KMS-11 (cell line): Measurements from ENCODE around the gene PPP1R12C.

Experiments
- H2AFZ ChIP-seq: fragments of 200-600 bp; sonication (generic); 2 replicates; pipeline ENCODE4 v1.6.1; 2016; ENCODE audit warnings: antibody characterized with exemption, mixed run types, low read depth
- H3K27ac ChIP-seq: fragments of 200-600 bp; sonication (generic); 2 replicates; pipeline ENCODE4 v1.6.1; 2016; ENCODE audit warnings: mild to moderate bottlenecking, mixed run types
- H3K27me3 ChIP-seq: fragments of 200-600 bp; sonication (generic); 2 replicates; pipeline ENCODE4 v1.6.1; 2017; ENCODE audit warnings: mild to moderate bottlenecking, low read depth, mixed run types, moderate library complexity; ENCODE audit not compliant: insufficient read depth
- H3K36me3 ChIP-seq: fragments of 200-600 bp; sonication (generic); 2 replicates; pipeline ENCODE4 v1.6.1; 2017; ENCODE audit warnings: mild to moderate bottlenecking, mixed run types; ENCODE audit not compliant: insufficient read depth
- H3K4me1 ChIP-seq: fragments of 200-600 bp; sonication (generic); 2 replicates; pipeline ENCODE4 v1.6.1; 2016; ENCODE audit warnings: mild to moderate bottlenecking, low read depth, mixed run types; ENCODE audit not compliant: poor library complexity, severe bottlenecking
- H3K4me2 ChIP-seq: fragments of 200-600 bp; sonication (generic); 2 replicates; pipeline ENCODE4 v1.7.0; 2016; ENCODE audit warnings: mild to moderate bottlenecking, mixed run types
- H3K4me3 ChIP-seq: fragments of 200-600 bp; sonication (generic); IDR thresholded peaks from 2 replicates; pipeline ENCODE4 v1.6.1; 2017; ENCODE audit warnings: low read depth, low read length, mixed read lengths; ENCODE audit not compliant: insufficient read depth
- H3K79me2 ChIP-seq: fragments of 200-600 bp; sonication (generic); 2 replicates; pipeline ENCODE4 v1.6.1; 2016; ENCODE audit warnings: low read depth, mixed run types; ENCODE audit not compliant: insufficient read depth
- H3K9ac ChIP-seq: fragments of 200-600 bp; sonication (generic); 2 replicates; pipeline ENCODE4 v1.6.1; 2016; ENCODE audit warnings: mild to moderate bottlenecking, mixed run types
- H4K20me1 ChIP-seq: fragments of 200-600 bp; sonication (generic); 2 replicates; pipeline ENCODE4 v1.6.1; 2016; ENCODE audit warnings: mild to moderate bottlenecking, mixed run types; ENCODE audit not compliant: insufficient read depth
- TF ChIP-seq, protein P1 (sequence below): fragments of 200-600 bp; sonication (generic); conservative IDR thresholded peaks from 2 replicates; pipeline ENCODE4 v1.6.1; 2017; ENCODE audit warnings: low read depth, mild to moderate bottlenecking, antibody characterized with exemption, low read length, moderate library complexity, mixed read lengths

The PPP1R12C gene

DNA sequence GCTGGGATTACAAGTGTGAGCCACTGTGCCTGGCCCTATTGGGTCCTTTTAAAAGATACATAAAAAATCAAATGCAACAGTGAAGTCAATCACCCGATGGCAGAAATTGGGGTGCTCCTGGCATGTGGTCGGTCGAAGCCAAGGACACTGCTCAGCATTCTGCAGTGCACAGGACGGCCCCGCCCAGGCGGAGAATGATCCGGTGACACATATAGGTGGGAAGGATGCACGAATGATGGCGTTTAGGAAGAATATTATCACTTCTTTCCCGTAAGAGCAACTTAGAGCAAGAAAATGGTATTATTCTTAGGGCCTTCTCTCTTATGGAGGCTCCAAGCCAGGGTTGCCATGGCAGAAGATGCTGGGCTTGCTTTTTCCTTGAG is 76.2 kb downstream of the PPP1R12C start:
- Histone ChIP-seq H3K36me3 (no peaks in the 10 kb centered on the region), H3K4me3 (no peak overlapping the region), H2AFZ (no peak overlapping the region), H3K4me2 (no peak overlapping the region), H3K27me3 (no peaks in the 10 kb centered on the region), H4K20me1 (no peaks in the 10 kb centered on the region), H3K9ac (no peak overlapping the region), H3K4me1 (no peaks in the 10 kb centered on the region), H3K79me2 (no peaks in the 10 kb centered on the region), H3K27ac (no peak overlapping the region)
- TF ChIP-seq, protein P1, sequence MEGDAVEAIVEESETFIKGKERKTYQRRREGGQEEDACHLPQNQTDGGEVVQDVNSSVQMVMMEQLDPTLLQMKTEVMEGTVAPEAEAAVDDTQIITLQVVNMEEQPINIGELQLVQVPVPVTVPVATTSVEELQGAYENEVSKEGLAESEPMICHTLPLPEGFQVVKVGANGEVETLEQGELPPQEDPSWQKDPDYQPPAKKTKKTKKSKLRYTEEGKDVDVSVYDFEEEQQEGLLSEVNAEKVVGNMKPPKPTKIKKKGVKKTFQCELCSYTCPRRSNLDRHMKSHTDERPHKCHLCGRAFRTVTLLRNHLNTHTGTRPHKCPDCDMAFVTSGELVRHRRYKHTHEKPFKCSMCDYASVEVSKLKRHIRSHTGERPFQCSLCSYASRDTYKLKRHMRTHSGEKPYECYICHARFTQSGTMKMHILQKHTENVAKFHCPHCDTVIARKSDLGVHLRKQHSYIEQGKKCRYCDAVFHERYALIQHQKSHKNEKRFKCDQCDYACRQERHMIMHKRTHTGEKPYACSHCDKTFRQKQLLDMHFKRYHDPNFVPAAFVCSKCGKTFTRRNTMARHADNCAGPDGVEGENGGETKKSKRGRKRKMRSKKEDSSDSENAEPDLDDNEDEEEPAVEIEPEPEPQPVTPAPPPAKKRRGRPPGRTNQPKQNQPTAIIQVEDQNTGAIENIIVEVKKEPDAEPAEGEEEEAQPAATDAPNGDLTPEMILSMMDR = no peak
